NT2/D1 (cell line): ENCODE data around the gene ARHGAP35.

Source experiments
- SUZ12 ChIP-seq: IDR thresholded peaks from 2 replicates; pipeline ENCODE4 v1.6.1; 2011; ENCODE audit not compliant: insufficient read length, insufficient read depth; ENCODE audit errors: extremely low read depth
- YY1 ChIP-seq: IDR thresholded peaks from 2 replicates; pipeline ENCODE4 v1.6.1; 2011; ENCODE audit not compliant: insufficient read length, insufficient read depth
- ZNF274 ChIP-seq: IDR thresholded peaks from 2 replicates; pipeline ENCODE4 v1.6.1; 2011; ENCODE audit warnings: mild to moderate bottlenecking, low read depth, low read length

GRCh38 chr19:46900341-46900740, 39.5 kb downstream of the ARHGAP35 start:
- no peak for TF ChIP-seq ZNF274
- TF ChIP-seq YY1, result no peak
- no peak for TF ChIP-seq SUZ12
